GM19238 (cell line): ENCODE data around the gene SLC44A4.
"Not testable (repeated sequence)": the region's sequence is repeated elsewhere in the genome, so short reads cannot be mapped to it uniquely, and the experiment has no call there.

Experiments used
- DNase-seq: peaks from one replicate; pipeline ENCODE4 v3.0.0; 2011; ENCODE audit warnings: low spot score; ENCODE audit not compliant: insufficient read length

SLC44A4 gene

GRCh38 chr6:31830886-31831335, 47.9 kb downstream of the SLC44A4 start:
- no peak for DNase-seq

- no peak for DNase-seq
Observed at GRCh38 chr6:31829633-31830283, 49.0 kb downstream of the SLC44A4 start.

GRCh38 chr6:31827286-31828079, 51.3 kb downstream of the SLC44A4 start, which contains the start of gene HSPA1B:
Gene HSPA1B, plus strand, starts transcription at chr6:31827738. Its CDS starts 213 bp downstream, at chr6:31827951.
- peak; percentile 85 for DNase-seq

GRCh38 chr6:31826793-31827285, 52.0 kb downstream of the SLC44A4 start:
- peak; percentile 49 for DNase-seq

GRCh38 chr6:31825553-31825952, 53.2 kb downstream of the SLC44A4 start:
- DNase-seq = no peak

- not testable (repeated sequence) for DNase-seq
Observed at GRCh38 chr6:31823592-31824196, 55.1 kb downstream of the SLC44A4 start.

GRCh38 chr6:31822036-31822821, 56.6 kb downstream of the SLC44A4 start:
- peak; percentile 41 for DNase-seq

GRCh38 chr6:31821301-31822035, 57.3 kb downstream of the SLC44A4 start:
- peak; percentile 45 for DNase-seq

GRCh38 chr6:31820399-31820798, 58.4 kb downstream of the SLC44A4 start:
- not testable (repeated sequence) for DNase-seq

- no peak for DNase-seq
Observed at GRCh38 chr6:31819871-31820299, 58.9 kb downstream of the SLC44A4 start.

- DNase-seq = not testable (repeated sequence)
Observed at GRCh38 chr6:31817929-31818511, 60.8 kb downstream of the SLC44A4 start.

- not testable (repeated sequence) for DNase-seq
Observed at GRCh38 chr6:31817133-31817928, 61.5 kb downstream of the SLC44A4 start.

- peak; percentile 49 for DNase-seq
Observed at GRCh38 chr6:31815025-31815838, 63.6 kb downstream of the SLC44A4 start, which contains the start of the genes HSPA1A and HSPA1L. Gene HSPA1A, plus strand, starts transcription at chr6:31815543. Its CDS starts 214 bp downstream, at chr6:31815757. Gene HSPA1L, minus strand, starts transcription at chr6:31815283. Its CDS starts 3,311 bp downstream, at chr6:31811972.

- DNase-seq = peak; percentile 65
Observed at GRCh38 chr6:31814677-31815024, 64.1 kb downstream of the SLC44A4 start.

GRCh38 chr6:31813465-31813849, 65.3 kb downstream of the SLC44A4 start:
- no peak for DNase-seq
